GM12892 (cell line): ENCODE measurements around the gene ADAM17.
"Not testable (repeated sequence)": the region's sequence is repeated elsewhere in the genome, so short reads cannot be mapped to it uniquely, and the experiment has no call there.

Experiments used
- DNase-seq: peaks from one replicate; pipeline ENCODE4 v3.0.0; 2011; ENCODE audit not compliant: insufficient read length
- FAIRE-seq: peaks from 2 replicates; lab custom pipeline; 2011; peaks lifted over from hg19 to GRCh38; lab: Jason Lieb, UNC
- POLR2A ChIP-seq: IDR thresholded peaks from 2 replicates; pipeline ENCODE4 v1.6.1; 2011; ENCODE audit warnings: low read depth, low read length, control low read depth
- POLR2AphosphoS5 ChIP-seq: IDR thresholded peaks from 2 replicates; pipeline ENCODE4 v1.6.1; 2011; ENCODE audit warnings: low read depth, low read length, control low read depth
- TAF1 ChIP-seq: IDR thresholded peaks from 2 replicates; pipeline ENCODE4 v1.6.1; 2011; ENCODE audit warnings: low read depth, mild to moderate bottlenecking, control low read depth, low read length, borderline replicate concordance

ADAM17 gene

GRCh38 chr2:9585486-9585885 lies 29.9 kb upstream of the ADAM17 start:
- DNase-seq (no peak), FAIRE-seq (no peak)
- TF ChIP-seq TAF1 (no peak), POLR2A (no peak), POLR2AphosphoS5 (no peak)

- DNase-seq, FAIRE-seq: not testable (repeated sequence)
These were observed 29.3 kb upstream of the ADAM17 start for GRCh38 chr2:9584902-9585301.

- DNase-seq, result no peak
- FAIRE-seq, result no peak
- TF ChIP-seq POLR2A (no peak), TAF1 (no peak), POLR2AphosphoS5 (no peak)
These were observed 27.0 kb upstream of the ADAM17 start for GRCh38 chr2:9582624-9583023.

- no peak for FAIRE-seq
- no peak for DNase-seq
- TF ChIP-seq POLR2AphosphoS5 (no peak), POLR2A (no peak), TAF1 (no peak)
These were observed 23.0 kb upstream of the ADAM17 start for GRCh38 chr2:9578467-9579235.

GRCh38 chr2:9574331-9574730 lies 18.7 kb upstream of the ADAM17 start:
- DNase-seq (no peak), FAIRE-seq (no peak)
- no peak for TF ChIP-seq POLR2AphosphoS5
- no peak for TF ChIP-seq POLR2A
- no peak for TF ChIP-seq TAF1

GRCh38 chr2:9573840-9574239 lies 18.2 kb upstream of the ADAM17 start:
- DNase-seq (no peak), FAIRE-seq (no peak)
- TF ChIP-seq TAF1 (no peak), POLR2A (no peak), POLR2AphosphoS5 (no peak)

GRCh38 chr2:9573013-9573720 lies 17.5 kb upstream of the ADAM17 start:
- FAIRE-seq (no peak), DNase-seq (no peak)
- no peak for TF ChIP-seq POLR2A
- no peak for TF ChIP-seq POLR2AphosphoS5
- no peak for TF ChIP-seq TAF1

- TF ChIP-seq POLR2AphosphoS5 (no peak), TAF1 (no peak), POLR2A (no peak)
- FAIRE-seq (no peak), DNase-seq (no peak)
These were observed 14.8 kb upstream of the ADAM17 start for GRCh38 chr2:9570182-9571060.

- no peak for TF ChIP-seq POLR2A
- TF ChIP-seq TAF1, result no peak
- TF ChIP-seq POLR2AphosphoS5, result no peak
- DNase-seq, result no peak
- no peak for FAIRE-seq
These were observed 10.0 kb upstream of the ADAM17 start for GRCh38 chr2:9565436-9566153.

- DNase-seq (no peak), FAIRE-seq (no peak)
- no peak for TF ChIP-seq POLR2AphosphoS5
- no peak for TF ChIP-seq TAF1
- no peak for TF ChIP-seq POLR2A
These were observed 5.0 kb upstream of the ADAM17 start for GRCh38 chr2:9560628-9561027.

- no peak for DNase-seq
- TF ChIP-seq TAF1 (no peak), POLR2AphosphoS5 (no peak), POLR2A (no peak)
- FAIRE-seq, result no peak
These were observed 3.3 kb upstream of the ADAM17 start for GRCh38 chr2:9558948-9559381.
